OCI-LY7 (cell line): ENCODE data around the gene SLC10A3. TPM values are rescaled to one million over a fixed set of nuclear protein-coding genes. Genes with fewer than 3 reads are reported as not detected.

ENCODE experiments used
- BruUV-seq: library from RNA; stranded (reverse); fragments of 400-500 nt; replicated peaks from 2 replicates; lab custom pipeline; 2021; lab: Mats Ljungman, UMichigan
- CTCF ChIA-PET: fragments of 300-600 bp; sonication (Branson Sonifier 250); formaldehyde crosslinking; loops from one replicate; lab custom pipeline; 2022; ENCODE audit warnings: antibody characterized with exemption; ENCODE audit not compliant: unreplicated experiment; lab: Charles Lee
- POLR2A ChIA-PET: fragments of 300-600 bp; sonication (Branson Sonifier 250); formaldehyde crosslinking; loops from one replicate; lab custom pipeline; 2022; ENCODE audit warnings: antibody characterized with exemption; lab: Charles Lee
- DNase-seq: peaks from one replicate; pipeline ENCODE4 v3.0.0-alpha.2; 2015; ENCODE audit warnings: low spot score
- H2AFZ ChIP-seq: fragments of 200-600 bp; sonication (generic), shearing (Covaris generic); 2 replicates; pipeline ENCODE4 v1.6.1; 2014; ENCODE audit warnings: mild to moderate bottlenecking, antibody characterized with exemption, low read length, moderate library complexity
- H3K27ac ChIP-seq: fragments of 200-600 bp; sonication (generic); 2 replicates; pipeline ENCODE4 v1.5.1; 2014; ENCODE audit warnings: mixed run types, low read depth, mild to moderate bottlenecking, moderate library complexity, low read length, inconsistent platforms; ENCODE audit not compliant: poor library complexity, severe bottlenecking
- H3K36me3 ChIP-seq: fragments of 200-600 bp; sonication (generic); 2 replicates; pipeline ENCODE4 v1.6.1; 2014; ENCODE audit warnings: mild to moderate bottlenecking, antibody characterized with exemption, low read length, moderate library complexity, mixed read lengths; ENCODE audit not compliant: insufficient read depth
- H3K4me1 ChIP-seq: fragments of 200-600 bp; sonication (generic); 2 replicates; pipeline ENCODE4 v1.5.1; 2014; ENCODE audit warnings: mild to moderate bottlenecking, low read length; ENCODE audit not compliant: insufficient read depth, poor library complexity, severe bottlenecking
- H3K4me2 ChIP-seq: fragments of 200-600 bp; sonication (generic); 2 replicates; pipeline ENCODE4 v1.6.1; 2014; ENCODE audit warnings: mild to moderate bottlenecking, low read length
- H3K4me3 ChIP-seq: fragments of 200-600 bp; sonication (generic); 2 replicates; pipeline ENCODE4 v1.5.1; 2014; ENCODE audit warnings: mild to moderate bottlenecking, low read depth, low read length; ENCODE audit not compliant: poor library complexity, severe bottlenecking
- H3K79me2 ChIP-seq: fragments of 200-600 bp; sonication (generic); 2 replicates; pipeline ENCODE4 v1.6.1; 2016; ENCODE audit warnings: low read depth, mild to moderate bottlenecking, low read length, moderate library complexity, mixed read lengths; ENCODE audit not compliant: insufficient read depth
- H3K9me2 ChIP-seq: fragments of 200-600 bp; sonication (generic); 2 replicates; pipeline ENCODE4 v1.6.1; 2016; ENCODE audit warnings: mild to moderate bottlenecking, low read length, mixed read lengths; ENCODE audit not compliant: insufficient read depth
- H3K9me3 ChIP-seq: fragments of 200-600 bp; sonication (generic); 2 replicates; pipeline ENCODE4 v1.6.1; 2014; ENCODE audit warnings: mild to moderate bottlenecking, mixed run types, low read length, mixed read lengths
- H4K20me1 ChIP-seq: fragments of 200-600 bp; sonication (generic); 2 replicates; pipeline ENCODE4 v1.6.1; 2014; ENCODE audit warnings: mild to moderate bottlenecking, antibody characterized with exemption, low read length, moderate library complexity, mixed read lengths; ENCODE audit not compliant: insufficient read depth
- EZH2phosphoT487 ChIP-seq: fragments of 200-600 bp; sonication (generic); IDR thresholded peaks from 2 replicates; pipeline ENCODE4 v1.6.1; 2018; ENCODE audit warnings: low read depth, borderline replicate concordance, mild to moderate bottlenecking, mixed run types, antibody characterized with exemption, low read length, moderate library complexity, mixed read lengths
- intact Hi-C: fragments of 100-400 bp; cut with micrococcal nuclease; formaldehyde crosslinking; loops from one replicate; pipeline ENCODE4 v1.10.0; 2022; ENCODE audit not compliant: unreplicated experiment
- total RNA-seq, 2 experiments: library from RNA; depleted of rRNA in 1 of 2; stranded (reverse); fragments of >200 nt in 1 of 2; shearing (Covaris generic) in 1 of 2; gene quantifications; 2 replicates each; pipeline ENCODE4 v1.2.3, GENCODE V29; 2014 to 2022
- TF ChIP-seq, protein P1 (sequence below): fragments of 200-600 bp; sonication (generic); conservative IDR thresholded peaks from 2 replicates; pipeline ENCODE4 v1.5.1; 2014; ENCODE audit warnings: mild to moderate bottlenecking, antibody characterized with exemption, low read length, moderate library complexity, mixed read lengths

The SLC10A3 gene
- total RNA-seq, 2 experiments from 2014 or later: 14.1 to 15.6 TPM

- H3K9me3 ChIP-seq: no peaks in the 10 kb centered on the region
- peaks cover 28% of the 10 kb centered on the region; the same call in 1 of the 2 replicates for H3K36me3 ChIP-seq
- H3K27ac ChIP-seq: no peak overlapping the region
- peaks cover 17% of the 10 kb centered on the region for H3K79me2 ChIP-seq
- CTCF ChIA-PET: interaction anchor here (0.6 kb wide), 1 partner anchor 49 kb away, joined by 4 read pairs; no protein-coding TSS in a partner anchor
- DNase-seq: no peak
- H3K4me3 ChIP-seq: no peak overlapping the region
- no peaks in the 10 kb centered on the region for H3K9me2 ChIP-seq
- no TSS peak for BruUV-seq
- H2AFZ ChIP-seq: no peak overlapping the region
- peaks cover 27% of the 10 kb centered on the region for H3K4me1 ChIP-seq
- H3K4me2 ChIP-seq: no peak overlapping the region
- POLR2A ChIA-PET: interaction anchor here (0.6 kb wide), 1 partner anchor 11 kb away, joined by 8 read pairs; no protein-coding TSS in a partner anchor
- no peak for TF ChIP-seq EZH2phosphoT487
- TF ChIP-seq, protein P1, sequence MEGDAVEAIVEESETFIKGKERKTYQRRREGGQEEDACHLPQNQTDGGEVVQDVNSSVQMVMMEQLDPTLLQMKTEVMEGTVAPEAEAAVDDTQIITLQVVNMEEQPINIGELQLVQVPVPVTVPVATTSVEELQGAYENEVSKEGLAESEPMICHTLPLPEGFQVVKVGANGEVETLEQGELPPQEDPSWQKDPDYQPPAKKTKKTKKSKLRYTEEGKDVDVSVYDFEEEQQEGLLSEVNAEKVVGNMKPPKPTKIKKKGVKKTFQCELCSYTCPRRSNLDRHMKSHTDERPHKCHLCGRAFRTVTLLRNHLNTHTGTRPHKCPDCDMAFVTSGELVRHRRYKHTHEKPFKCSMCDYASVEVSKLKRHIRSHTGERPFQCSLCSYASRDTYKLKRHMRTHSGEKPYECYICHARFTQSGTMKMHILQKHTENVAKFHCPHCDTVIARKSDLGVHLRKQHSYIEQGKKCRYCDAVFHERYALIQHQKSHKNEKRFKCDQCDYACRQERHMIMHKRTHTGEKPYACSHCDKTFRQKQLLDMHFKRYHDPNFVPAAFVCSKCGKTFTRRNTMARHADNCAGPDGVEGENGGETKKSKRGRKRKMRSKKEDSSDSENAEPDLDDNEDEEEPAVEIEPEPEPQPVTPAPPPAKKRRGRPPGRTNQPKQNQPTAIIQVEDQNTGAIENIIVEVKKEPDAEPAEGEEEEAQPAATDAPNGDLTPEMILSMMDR: no peak
- intact Hi-C loops: no loop called here
- H4K20me1 ChIP-seq: no peaks in the 10 kb centered on the region
These were observed 49.6 kb downstream of the SLC10A3 start for GRCh38 chrX:154440623-154441357.

GRCh38 chrX:154439841-154440240 lies 50.6 kb downstream of the SLC10A3 start:
- Histone ChIP-seq H3K9me3 (no peaks in the 10 kb centered on the region), H3K79me2 (peaks cover 17% of the 10 kb centered on the region), H3K4me1 (peaks cover 27% of the 10 kb centered on the region), H3K27ac (no peak overlapping the region), H3K4me2 (no peak overlapping the region), H4K20me1 (no peaks in the 10 kb centered on the region), H3K9me2 (no peaks in the 10 kb centered on the region), H3K36me3 (peaks cover 35% of the 10 kb centered on the region; the same call in 1 of the 2 replicates), H3K4me3 (no peak overlapping the region), H2AFZ (no peak overlapping the region)
- no peak for DNase-seq
- no TSS peak for BruUV-seq
- POLR2A ChIA-PET: no interaction called here
- CTCF ChIA-PET: no interaction called here
- TF ChIP-seq, protein P1: no peak
- no peak for TF ChIP-seq EZH2phosphoT487
- intact Hi-C loops: no loop called here
